PC-9 (cell line): ENCODE results near the gene USP48. TPM values are rescaled to one million over a fixed set of nuclear protein-coding genes. Genes with fewer than 3 reads are reported as not detected.
"Not testable (repeated sequence)": the region's sequence is repeated elsewhere in the genome, so short reads cannot be mapped to it uniquely, and the experiment has no call there.

Experiments used
- BruUV-seq: library from RNA; stranded (reverse); fragments of 400-500 nt; replicated peaks from 2 replicates; lab custom pipeline; 2021; lab: Mats Ljungman, UMichigan
- CTCF ChIA-PET: fragments of 300-600 bp; sonication (Branson Sonifier 250); formaldehyde crosslinking; loops from one replicate; lab custom pipeline; 2022; ENCODE audit warnings: antibody characterized with exemption; lab: Charles Lee
- POLR2A ChIA-PET: fragments of 300-600 bp; sonication (Branson Sonifier 250); formaldehyde crosslinking; loops from one replicate; lab custom pipeline; 2022; ENCODE audit warnings: antibody characterized with exemption; ENCODE audit not compliant: unreplicated experiment; lab: Charles Lee
- DNase-seq, 2 experiments: peaks; one replicate each; pipeline versions ENCODE4 v3.0.0 to v3.0.0-alpha.2; 2015 to 2022; ENCODE audit warnings: mixed read lengths in 1 of 2
- H2AFZ ChIP-seq: fragments of 200-600 bp; sonication (generic); 2 replicates; pipeline ENCODE4 v1.8.1; 2017; ENCODE audit warnings: antibody characterized with exemption
- H3F3A ChIP-seq: fragments of 200-600 bp; sonication (generic); 2 replicates; pipeline ENCODE4 v1.8.1; 2017; ENCODE audit warnings: antibody characterized with exemption, mild to moderate bottlenecking, low read depth; ENCODE audit not compliant: insufficient read depth
- H3K27ac ChIP-seq: fragments of 200-600 bp; sonication (generic); 2 replicates; pipeline ENCODE4 v1.6.1; 2016; ENCODE audit warnings: mixed run types
- H3K27me3 ChIP-seq: fragments of 200-600 bp; sonication (generic); 2 replicates; pipeline ENCODE4 v1.6.1; 2016; ENCODE audit warnings: low read depth, mixed run types; ENCODE audit not compliant: insufficient read depth
- H3K36me3 ChIP-seq: fragments of 200-600 bp; sonication (generic); 2 replicates; pipeline ENCODE4 v1.6.1; 2016; ENCODE audit warnings: low read depth, mixed run types
- H3K4me1 ChIP-seq: fragments of 200-600 bp; sonication (generic); replicated peaks from 2 replicates; pipeline ENCODE4 v1.6.1; 2016; ENCODE audit warnings: mixed run types; ENCODE audit not compliant: insufficient read depth
- H3K4me2 ChIP-seq: fragments of 200-600 bp; sonication (generic); 2 replicates; pipeline ENCODE4 v1.6.1; 2017; ENCODE audit warnings: mixed run types
- H3K4me3 ChIP-seq: fragments of 200-600 bp; sonication (generic); 2 replicates; pipeline ENCODE4 v1.6.1; 2016; ENCODE audit warnings: mixed run types
- H3K79me2 ChIP-seq: fragments of 200-600 bp; sonication (generic); 2 replicates; pipeline ENCODE4 v1.6.1; 2017; ENCODE audit warnings: low read depth, mixed run types
- H3K9me2 ChIP-seq: fragments of 200-600 bp; sonication (generic); 2 replicates; pipeline ENCODE4 v1.8.1; 2017; ENCODE audit warnings: mild to moderate bottlenecking; ENCODE audit not compliant: insufficient read depth
- H3K9me3 ChIP-seq: fragments of 200-600 bp; sonication (generic); 2 replicates; pipeline ENCODE4 v1.8.1; 2016; ENCODE audit warnings: low read depth; ENCODE audit not compliant: insufficient read depth
- H4K20me1 ChIP-seq: fragments of 200-600 bp; sonication (generic); 2 replicates; pipeline ENCODE4 v1.8.1; 2017; ENCODE audit not compliant: insufficient read depth
- EZH2 ChIP-seq: fragments of 200-600 bp; sonication (generic); IDR thresholded peaks from 2 replicates; pipeline ENCODE4 v1.8.0; 2017; ENCODE audit warnings: antibody characterized with exemption, low read depth
- intact Hi-C: fragments of 100-400 bp; cut with micrococcal nuclease; formaldehyde crosslinking; loops from one replicate; pipeline ENCODE4 v1.10.0; 2022; ENCODE audit not compliant: unreplicated experiment
- total RNA-seq: library from RNA; stranded (reverse); gene quantifications from 2 replicates; pipeline ENCODE4 v1.2.3, GENCODE V29; 2021
- TF ChIP-seq, protein P1 (sequence below): fragments of 200-600 bp; sonication (generic); conservative IDR thresholded peaks from 2 replicates; pipeline ENCODE4 v1.6.1; 2017; ENCODE audit warnings: mixed run types, antibody characterized with exemption, mild to moderate bottlenecking, moderate library complexity

USP48 gene
- total RNA-seq, 1 experiment from 2014 or later, result 63.1 TPM

DNA sequence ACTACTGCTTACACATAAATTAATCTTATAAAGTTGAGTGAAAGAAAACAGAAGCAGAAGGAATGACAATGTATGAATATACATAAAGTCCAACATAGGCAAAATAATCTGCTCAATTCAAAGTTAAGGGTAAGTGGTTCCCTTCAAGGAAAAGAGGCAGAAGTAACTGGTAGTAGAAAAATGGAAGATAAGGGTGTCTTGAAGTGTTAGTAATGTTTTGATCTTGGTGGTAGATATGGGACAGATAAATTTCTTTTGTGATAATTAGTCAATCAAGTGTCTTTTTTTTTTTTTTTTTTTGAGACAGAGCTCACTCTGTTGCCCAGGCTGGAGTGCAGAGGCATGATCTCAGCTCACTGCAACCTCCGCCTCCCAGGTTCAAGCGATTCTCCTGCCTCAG lies 12.7 kb downstream of the USP48 start:
- Histone ChIP-seq H3K4me1 (peaks cover 12% of the 10 kb centered on the region; the same call in 1 of the 2 replicates), H3K27me3 (no peaks in the 10 kb centered on the region), H3K27ac (no peak overlapping the region), H3K4me3 (no peak overlapping the region), H2AFZ (no peak overlapping the region), H3K4me2 (no peak overlapping the region), H3K9me2 (no peaks in the 10 kb centered on the region), H3K79me2 (peaks cover 36% of the 10 kb centered on the region), H3K36me3 (no peaks in the 10 kb centered on the region), H3F3A (peaks cover 3% of the 10 kb centered on the region; the same call in 1 of the 2 replicates), H3K9me3 (no peaks in the 10 kb centered on the region), H4K20me1 (no peaks in the 10 kb centered on the region)
- POLR2A ChIA-PET, result no interaction called here
- CTCF ChIA-PET, result interaction anchor here (0.6 kb wide), 1 partner anchor 43 kb away, joined by 4 read pairs; no protein-coding TSS in a partner anchor
- TF ChIP-seq, protein P1, sequence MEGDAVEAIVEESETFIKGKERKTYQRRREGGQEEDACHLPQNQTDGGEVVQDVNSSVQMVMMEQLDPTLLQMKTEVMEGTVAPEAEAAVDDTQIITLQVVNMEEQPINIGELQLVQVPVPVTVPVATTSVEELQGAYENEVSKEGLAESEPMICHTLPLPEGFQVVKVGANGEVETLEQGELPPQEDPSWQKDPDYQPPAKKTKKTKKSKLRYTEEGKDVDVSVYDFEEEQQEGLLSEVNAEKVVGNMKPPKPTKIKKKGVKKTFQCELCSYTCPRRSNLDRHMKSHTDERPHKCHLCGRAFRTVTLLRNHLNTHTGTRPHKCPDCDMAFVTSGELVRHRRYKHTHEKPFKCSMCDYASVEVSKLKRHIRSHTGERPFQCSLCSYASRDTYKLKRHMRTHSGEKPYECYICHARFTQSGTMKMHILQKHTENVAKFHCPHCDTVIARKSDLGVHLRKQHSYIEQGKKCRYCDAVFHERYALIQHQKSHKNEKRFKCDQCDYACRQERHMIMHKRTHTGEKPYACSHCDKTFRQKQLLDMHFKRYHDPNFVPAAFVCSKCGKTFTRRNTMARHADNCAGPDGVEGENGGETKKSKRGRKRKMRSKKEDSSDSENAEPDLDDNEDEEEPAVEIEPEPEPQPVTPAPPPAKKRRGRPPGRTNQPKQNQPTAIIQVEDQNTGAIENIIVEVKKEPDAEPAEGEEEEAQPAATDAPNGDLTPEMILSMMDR, result no peak
- DNase-seq, result no peak
- intact Hi-C loops, result no loop called here
- no TSS peak for BruUV-seq

GRCh38 chr1:21767106-21767505 lies 15.8 kb downstream of the USP48 start:
- DNase-seq, H2AFZ ChIP-seq, H3K36me3 ChIP-seq, H4K20me1 ChIP-seq, POLR2A ChIA-PET, CTCF ChIA-PET, H3K27me3 ChIP-seq, H3K4me2 ChIP-seq, intact Hi-C loops, H3K9me2 ChIP-seq, H3K27ac ChIP-seq, BruUV-seq, H3K4me3 ChIP-seq, H3K9me3 ChIP-seq: not testable (repeated sequence)
- H3K79me2 ChIP-seq, result peaks cover 46% of the 10 kb centered on the region
- peaks cover 14% of the 10 kb centered on the region; the same call in 1 of the 2 replicates for H3F3A ChIP-seq
- H3K4me1 ChIP-seq, result peaks cover 26% of the 10 kb centered on the region

GRCh38 chr1:21766210-21766609 lies 16.7 kb downstream of the USP48 start:
- no peaks in the 10 kb centered on the region for H3K27me3 ChIP-seq
- no peak overlapping the region for H3K4me3 ChIP-seq
- H3K9me3 ChIP-seq, result no peaks in the 10 kb centered on the region
- intact Hi-C loops, result no loop called here
- no peak for DNase-seq
- H3K27ac ChIP-seq, result no peak overlapping the region
- peaks cover 48% of the 10 kb centered on the region for H3K79me2 ChIP-seq
- peaks cover 26% of the 10 kb centered on the region for H3K4me1 ChIP-seq
- H3F3A ChIP-seq, result peaks cover 14% of the 10 kb centered on the region; the same call in 1 of the 2 replicates
- ChIA-PET POLR2A (no interaction called here), CTCF (no interaction called here)
- TF ChIP-seq, protein P1, result no peak
- no peak for TF ChIP-seq EZH2
- H2AFZ ChIP-seq, result no peak overlapping the region
- H4K20me1 ChIP-seq, result peaks cover 7% of the 10 kb centered on the region; the same call in 1 of the 2 replicates
- no peaks in the 10 kb centered on the region for H3K9me2 ChIP-seq
- no TSS peak for BruUV-seq
- no peak overlapping the region for H3K4me2 ChIP-seq
- no peaks in the 10 kb centered on the region for H3K36me3 ChIP-seq
